HG03558 (cell line): Measurements from ENCODE around the gene GPR148.
"Not testable (repeated sequence)": the region's sequence is repeated elsewhere in the genome, so short reads cannot be mapped to it uniquely, and the experiment has no call there.

Source experiments
- ATAC-seq: cut with Tn5 transposase; IDR thresholded peaks from one replicate; pipeline ENCODE4 v1.9.1; 2021; ENCODE audit warnings: moderate number of reproducible peaks; ENCODE audit not compliant: unreplicated experiment; ENCODE audit errors: extremely low read depth

Gene GPR148

GRCh38 chr2:130728549-130729316 lies at the start of gene GPR148:
Gene GPR148 (plus strand): TSS chr2:130729070. CDS start chr2:130729152, 82 bp downstream.
- no peak for ATAC-seq

DNA sequence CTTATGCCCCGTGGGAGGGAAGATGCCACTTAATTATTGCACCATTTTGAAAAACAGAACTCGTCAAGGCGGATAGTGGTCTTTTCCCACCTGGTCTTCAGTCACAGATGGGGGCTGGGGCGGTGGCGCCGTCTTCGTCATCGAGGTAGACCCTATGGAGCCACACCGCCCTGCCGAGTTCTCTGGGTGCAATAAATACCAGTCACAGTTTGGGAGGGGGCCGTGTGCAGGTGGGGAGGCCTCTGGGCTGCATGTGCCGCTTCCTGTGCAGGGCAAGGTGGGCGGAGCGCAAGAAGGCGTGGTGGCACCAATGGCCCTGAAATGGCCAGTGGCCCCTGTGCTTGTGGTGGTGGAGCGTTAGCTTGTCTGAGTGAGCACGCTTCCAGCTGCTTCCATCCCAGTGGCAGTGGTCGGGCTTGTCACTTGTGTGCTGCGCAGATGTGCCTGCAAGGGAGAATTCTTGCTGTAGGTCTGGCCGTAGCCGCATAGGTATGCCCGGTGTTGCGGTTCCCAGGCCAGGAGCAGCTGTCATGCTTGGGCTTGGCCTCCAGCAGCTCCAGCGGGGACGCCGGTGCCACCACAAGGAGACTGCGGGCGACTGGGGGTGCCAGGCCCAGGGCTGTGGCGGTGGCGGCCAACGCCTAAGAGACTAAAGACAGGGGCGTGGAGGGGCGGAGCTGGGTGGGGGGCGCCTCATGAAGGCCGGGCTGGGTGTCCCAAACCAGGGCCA lies 36.7 kb upstream of the GPR148 start:
- ATAC-seq, result not testable (repeated sequence)

DNA sequence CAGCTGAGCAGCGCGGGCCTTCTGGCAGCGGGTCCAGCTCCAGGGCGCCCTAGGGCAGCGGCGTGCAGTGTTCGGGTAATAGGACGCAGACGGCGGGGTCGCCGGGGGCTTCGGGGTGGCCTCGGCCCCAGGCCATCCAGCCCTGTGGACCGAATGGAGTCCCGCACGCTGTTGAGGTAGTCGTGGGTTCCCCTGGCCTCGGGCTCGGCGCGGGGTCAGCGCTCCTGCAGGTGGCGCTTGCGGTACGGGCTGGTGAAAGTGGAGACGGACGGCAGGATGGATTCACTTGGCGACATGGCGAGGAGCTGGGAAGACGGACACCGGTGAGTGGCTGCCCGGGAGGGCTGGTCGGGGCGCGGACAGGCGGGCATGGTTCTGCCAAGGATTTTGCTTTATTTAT lies 35.4 kb upstream of the GPR148 start:
- not testable (repeated sequence) for ATAC-seq

DNA sequence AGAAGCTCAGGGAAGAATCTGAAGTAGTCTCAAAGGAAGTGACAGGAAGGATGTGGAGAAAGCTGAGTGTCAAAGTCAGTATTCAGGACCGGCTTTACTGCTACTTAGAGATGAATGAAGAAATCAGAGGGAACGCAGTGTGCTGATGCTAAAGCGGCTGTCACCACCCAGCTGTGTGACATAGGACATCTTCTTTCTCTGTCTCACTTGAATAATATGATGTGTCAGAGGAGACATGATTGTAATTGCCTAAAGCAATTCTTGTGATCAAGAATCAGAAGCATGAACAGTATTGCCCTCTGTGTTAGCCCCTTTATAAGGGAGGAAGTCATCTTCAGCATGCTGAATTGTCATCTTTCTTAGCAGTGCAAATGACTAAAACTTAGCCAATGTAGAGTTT lies 25.6 kb upstream of the GPR148 start:
- ATAC-seq, result not testable (repeated sequence)

GRCh38 chr2:130714795-130715194 lies 14.1 kb upstream of the GPR148 start:
- ATAC-seq, result not testable (repeated sequence)

- ATAC-seq, result no peak
Observed at GRCh38 chr2:130720036-130720435, 8.8 kb upstream of the GPR148 start.

- no peak for ATAC-seq
Observed at GRCh38 chr2:130720528-130720927, 8.3 kb upstream of the GPR148 start.

DNA sequence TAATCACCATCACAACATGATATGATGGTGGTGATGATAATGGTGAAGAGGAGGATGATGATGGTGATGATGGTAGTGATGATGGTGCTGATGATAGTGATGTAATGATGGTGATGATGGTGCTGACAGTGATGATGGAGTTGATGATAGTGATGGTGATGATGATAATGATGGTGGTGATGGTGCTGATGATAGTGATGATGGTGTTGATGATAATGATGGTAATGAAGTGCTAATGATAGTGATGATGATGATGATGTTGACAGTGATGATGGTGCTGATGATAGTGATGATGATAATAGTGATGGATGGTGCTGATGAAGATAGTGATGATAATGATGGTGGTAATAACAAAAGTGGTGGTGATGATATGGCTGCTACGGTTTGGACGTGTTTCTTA lies 4.4 kb upstream of the GPR148 start:
- no peak for ATAC-seq

GRCh38 chr2:130726614-130727180 lies 2.2 kb upstream of the GPR148 start:
- ATAC-seq, result no peak

- peak; percentile 73 for ATAC-seq
Observed at GRCh38 chr2:130727286-130727924, 1.5 kb upstream of the GPR148 start.

- ATAC-seq, result no peak
Observed at GRCh38 chr2:130728007-130728454, 839 bp upstream of the GPR148 start.

GRCh38 chr2:130729322-130730299 lies 741 bp downstream of the GPR148 start:
- no peak for ATAC-seq

GRCh38 chr2:130732257-130732656 lies 3.4 kb downstream of the GPR148 start:
- not testable (repeated sequence) for ATAC-seq

GRCh38 chr2:130735200-130735599 lies 6.3 kb downstream of the GPR148 start:
- ATAC-seq, result no peak

DNA sequence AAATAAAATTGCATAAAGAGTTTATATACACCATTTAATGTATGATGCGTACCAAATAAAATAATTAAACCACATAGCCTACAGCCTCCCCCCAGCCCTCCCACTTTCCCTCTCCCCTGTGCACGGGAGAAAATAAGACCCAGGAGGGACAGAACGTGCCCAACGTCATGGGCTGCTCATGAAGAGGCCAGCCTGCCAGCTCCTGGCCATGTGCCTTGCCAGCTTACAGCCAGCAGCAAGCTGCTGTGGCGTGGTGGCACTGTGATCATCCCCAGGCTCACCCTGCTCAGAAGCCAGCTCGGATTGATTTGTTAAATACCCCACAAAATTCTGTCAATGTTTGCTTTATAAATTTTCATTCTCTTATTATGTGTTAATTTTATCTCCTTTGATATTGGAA lies 7.6 kb downstream of the GPR148 start:
- no peak for ATAC-seq

DNA sequence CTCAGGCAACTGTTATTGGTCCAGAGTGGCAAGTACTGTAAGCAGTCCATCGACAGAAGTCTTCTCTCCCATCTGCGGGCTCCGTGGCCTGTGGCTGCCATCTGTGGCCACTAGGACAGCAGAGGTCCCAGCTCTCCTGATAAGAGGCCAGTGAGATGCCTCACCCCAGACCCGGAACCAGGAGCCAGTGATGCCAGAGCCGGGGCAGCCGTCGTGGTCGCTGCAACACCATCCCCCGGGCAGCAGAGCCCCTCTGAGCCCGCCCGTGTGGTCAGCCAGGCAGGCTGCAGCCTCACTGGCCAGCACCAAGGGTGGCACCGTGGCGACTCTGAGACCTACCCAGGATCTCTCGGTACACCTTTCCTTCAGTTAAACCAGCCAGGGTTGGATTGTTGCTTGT lies 8.7 kb downstream of the GPR148 start:
- ATAC-seq, result no peak

DNA sequence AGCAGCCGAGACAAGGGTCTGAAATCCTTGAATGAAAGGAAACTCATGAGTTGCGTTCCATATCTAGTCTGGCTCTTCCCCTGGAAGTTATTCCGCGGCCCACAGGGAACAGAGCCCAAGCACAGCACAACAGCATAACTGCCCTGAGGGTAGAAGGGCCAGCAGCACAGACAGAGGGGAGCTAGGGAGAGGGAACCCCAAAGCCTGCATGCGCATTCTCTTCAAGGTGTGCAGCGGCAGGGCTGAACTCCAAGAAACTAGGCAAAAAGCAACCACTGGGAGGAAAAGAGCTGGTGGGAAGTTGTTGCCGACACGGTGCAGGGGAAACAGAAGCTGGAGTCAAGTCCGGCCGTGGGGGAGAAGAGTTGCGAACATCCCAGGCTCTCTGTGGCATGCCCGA lies 11.8 kb downstream of the GPR148 start:
- no peak for ATAC-seq

DNA sequence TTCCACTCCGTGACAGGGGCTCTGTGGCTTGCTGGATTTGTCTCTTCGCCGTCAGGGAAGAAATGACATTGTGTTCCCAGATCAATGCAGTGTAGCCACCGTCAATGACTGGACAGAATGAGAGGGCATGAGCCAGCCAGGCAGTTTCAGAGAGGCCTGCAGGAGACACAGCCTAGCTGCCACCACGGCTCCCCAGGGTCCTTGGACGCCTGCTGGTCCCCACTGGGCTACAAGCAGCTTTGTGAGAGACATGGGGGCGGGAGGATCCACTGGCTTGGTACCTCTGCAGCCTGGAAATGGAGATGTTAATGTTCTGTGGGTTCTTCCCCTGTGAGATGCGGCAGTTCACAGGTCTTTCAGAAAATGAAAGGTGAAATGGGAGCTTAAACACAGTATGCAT lies 14.4 kb downstream of the GPR148 start:
- ATAC-seq, result no peak

DNA sequence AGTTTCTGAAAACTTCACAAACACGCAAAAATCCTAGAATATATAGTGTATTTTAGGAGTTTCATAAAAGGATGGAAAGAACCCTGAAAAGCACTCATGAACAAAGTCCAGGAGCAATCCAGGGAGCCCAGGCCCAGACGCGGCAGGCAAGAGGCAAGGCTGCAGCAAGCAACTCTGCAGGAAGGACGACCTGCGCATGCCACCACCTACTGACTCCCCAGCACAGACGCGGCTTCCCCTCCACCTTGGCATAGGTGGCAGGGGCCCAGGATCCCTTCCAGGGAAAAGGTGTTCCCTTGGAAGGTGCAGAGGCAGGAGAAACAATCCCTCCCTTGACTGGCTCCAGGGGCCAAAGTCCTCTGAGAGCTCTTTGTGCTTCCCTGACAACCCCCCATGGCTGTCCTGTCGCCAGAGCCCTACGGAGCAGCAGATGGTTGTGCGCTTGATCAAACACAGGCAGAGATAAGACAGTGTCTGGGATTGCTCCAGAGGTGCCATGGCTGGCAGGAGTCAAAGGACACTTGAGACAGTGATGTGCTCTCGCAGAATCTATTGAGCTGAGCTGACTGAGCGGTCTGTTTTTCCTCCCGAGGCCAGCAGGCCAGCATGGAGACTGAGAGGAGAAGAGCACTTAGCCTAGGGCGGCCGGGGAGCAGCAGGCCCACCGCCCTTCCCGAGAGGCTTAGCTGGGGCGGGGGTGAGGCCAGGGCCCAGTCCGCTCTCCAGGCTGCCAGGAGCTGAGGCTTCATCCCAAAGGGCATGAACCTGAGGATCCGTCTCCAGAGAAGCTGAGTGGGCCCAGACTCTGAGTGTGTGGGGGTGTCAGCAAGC lies 15.6 kb downstream of the GPR148 start:
- ATAC-seq, result no peak
